ENCODE data around the gene NCAM1. TPM values are rescaled to one million over a fixed set of nuclear protein-coding genes. Genes with fewer than 3 reads are reported as not detected.

Gene NCAM1
- total and polyA plus RNA-seq, 2 donors from 2014 or later: 1.7 to 3.0 TPM

GRCh38 chr11:113242060-113242459 is 280.8 kb downstream of the NCAM1 start:
- H3K27me3 ChIP-seq (ENCODE audit: control insufficient read depth, insufficient read depth, low read length): no peaks in the 10 kb centered on the region
- DNase-seq (no peak), FAIRE-seq (no peak)
- H3K36me3 ChIP-seq (ENCODE audit: control insufficient read depth in 2 of 3, insufficient read depth in 3 of 3, low read length in 3 of 3): no peaks in the 10 kb centered on the region
- H3K4me3 ChIP-seq (ENCODE audit: low read length in 3 of 3): no peak overlapping the region
- no peaks in the 10 kb centered on the region for H3K4me1 ChIP-seq (ENCODE audit: control insufficient read depth in 2 of 3, insufficient read depth in 2 of 3, low read depth in 1 of 3, low read length in 3 of 3)
- H3K9ac ChIP-seq (ENCODE audit: low read length in 3 of 3): no peak overlapping the region
- H3K9me3 ChIP-seq (ENCODE audit: control insufficient read depth in 2 of 3, insufficient read depth in 1 of 3, low read length in 3 of 3): no peaks in the 10 kb centered on the region
- H3K27ac ChIP-seq (ENCODE audit: low read depth in 2 of 2, low read length in 2 of 2): no peak overlapping the region
- TF ChIP-seq, protein P1, sequence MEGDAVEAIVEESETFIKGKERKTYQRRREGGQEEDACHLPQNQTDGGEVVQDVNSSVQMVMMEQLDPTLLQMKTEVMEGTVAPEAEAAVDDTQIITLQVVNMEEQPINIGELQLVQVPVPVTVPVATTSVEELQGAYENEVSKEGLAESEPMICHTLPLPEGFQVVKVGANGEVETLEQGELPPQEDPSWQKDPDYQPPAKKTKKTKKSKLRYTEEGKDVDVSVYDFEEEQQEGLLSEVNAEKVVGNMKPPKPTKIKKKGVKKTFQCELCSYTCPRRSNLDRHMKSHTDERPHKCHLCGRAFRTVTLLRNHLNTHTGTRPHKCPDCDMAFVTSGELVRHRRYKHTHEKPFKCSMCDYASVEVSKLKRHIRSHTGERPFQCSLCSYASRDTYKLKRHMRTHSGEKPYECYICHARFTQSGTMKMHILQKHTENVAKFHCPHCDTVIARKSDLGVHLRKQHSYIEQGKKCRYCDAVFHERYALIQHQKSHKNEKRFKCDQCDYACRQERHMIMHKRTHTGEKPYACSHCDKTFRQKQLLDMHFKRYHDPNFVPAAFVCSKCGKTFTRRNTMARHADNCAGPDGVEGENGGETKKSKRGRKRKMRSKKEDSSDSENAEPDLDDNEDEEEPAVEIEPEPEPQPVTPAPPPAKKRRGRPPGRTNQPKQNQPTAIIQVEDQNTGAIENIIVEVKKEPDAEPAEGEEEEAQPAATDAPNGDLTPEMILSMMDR (IDR thresholded peaks at IDR 0.05; ENCODE audit: borderline replicate concordance, extremely low read depth, insufficient read depth): no peak
- intact Hi-C loops (cut with DNase I): no loop called here

DNA sequence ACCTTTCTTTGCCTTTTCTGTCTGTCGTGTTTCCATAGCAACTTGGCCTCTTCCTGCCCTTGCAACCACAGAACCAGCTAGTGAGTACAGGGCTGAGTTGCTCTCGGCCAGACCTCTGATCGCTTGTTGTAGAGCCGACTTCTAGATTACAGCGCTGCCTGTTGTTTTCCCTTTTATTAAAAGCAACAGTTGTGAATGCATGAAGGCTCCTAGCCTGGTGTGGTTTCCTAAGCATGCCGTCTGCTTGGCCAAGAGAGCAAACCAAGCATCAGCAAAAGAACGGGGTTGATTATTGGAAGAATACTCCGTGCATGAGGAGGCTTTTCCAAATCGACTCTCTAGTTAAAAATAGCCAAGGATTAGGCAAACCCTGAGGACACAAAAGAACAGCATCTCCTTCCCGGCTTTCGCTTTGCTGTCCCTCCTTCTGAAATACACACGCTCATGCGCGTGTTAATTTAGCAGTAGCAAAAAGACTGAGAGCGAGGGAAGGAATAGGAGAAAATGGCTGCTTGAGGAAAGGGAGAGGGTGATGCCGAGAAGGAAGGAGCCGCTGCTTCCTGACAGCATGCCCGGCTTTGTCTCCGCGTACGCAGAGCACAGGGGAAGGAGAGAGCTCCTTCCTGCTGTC is 281.7 kb downstream of the NCAM1 start:
- TF ChIP-seq, protein P1 (IDR thresholded peaks at IDR 0.05; ENCODE audit: borderline replicate concordance, extremely low read depth, insufficient read depth): no peak
- intact Hi-C loops (cut with DNase I): no loop called here
- DNase-seq (peak in 4 of 5 donors; percentile 38 to 72 (median 56)), FAIRE-seq (no peak)
- Histone ChIP-seq H3K27me3 (ENCODE audit: control insufficient read depth, insufficient read depth, low read length) (no peaks in the 10 kb centered on the region), H3K27ac (ENCODE audit: low read depth in 2 of 2, low read length in 2 of 2) (peak overlapping the region in 1 of 2 donors; percentile 26), H3K36me3 (ENCODE audit: control insufficient read depth in 2 of 3, insufficient read depth in 3 of 3, low read length in 3 of 3) (no peaks in the 10 kb centered on the region), H3K9me3 (ENCODE audit: control insufficient read depth in 2 of 3, insufficient read depth in 1 of 3, low read length in 3 of 3) (no peaks in the 10 kb centered on the region), H3K4me3 (ENCODE audit: low read length in 3 of 3) (peak overlapping the region; percentile 18 to 38 (median 21)), H3K9ac (ENCODE audit: low read length in 3 of 3) (no peak overlapping the region), H3K4me1 (ENCODE audit: control insufficient read depth in 2 of 3, insufficient read depth in 2 of 3, low read depth in 1 of 3, low read length in 3 of 3) (no peaks in the 10 kb centered on the region)

- intact Hi-C loops (cut with DNase I): no loop called here
- no peaks in the 10 kb centered on the region for H3K4me1 ChIP-seq (ENCODE audit: control insufficient read depth in 2 of 3, insufficient read depth in 2 of 3, low read depth in 1 of 3, low read length in 3 of 3)
- H3K36me3 ChIP-seq (ENCODE audit: control insufficient read depth in 2 of 3, insufficient read depth in 3 of 3, low read length in 3 of 3): no peaks in the 10 kb centered on the region
- no peaks in the 10 kb centered on the region for H3K9me3 ChIP-seq (ENCODE audit: control insufficient read depth in 2 of 3, insufficient read depth in 1 of 3, low read length in 3 of 3)
- H3K27me3 ChIP-seq (ENCODE audit: control insufficient read depth, insufficient read depth, low read length): no peaks in the 10 kb centered on the region
- no peak overlapping the region for H3K9ac ChIP-seq (ENCODE audit: low read length in 3 of 3)
- TF ChIP-seq, protein P1 (IDR thresholded peaks at IDR 0.05; ENCODE audit: borderline replicate concordance, extremely low read depth, insufficient read depth): no peak
- H3K27ac ChIP-seq (ENCODE audit: low read depth in 2 of 2, low read length in 2 of 2): no peak overlapping the region
- H3K4me3 ChIP-seq (ENCODE audit: low read length in 3 of 3): no peak overlapping the region
- DNase-seq (no peak), FAIRE-seq (no peak)
These were observed 282.5 kb downstream of the NCAM1 start for GRCh38 chr11:113243696-113244095.

DNA sequence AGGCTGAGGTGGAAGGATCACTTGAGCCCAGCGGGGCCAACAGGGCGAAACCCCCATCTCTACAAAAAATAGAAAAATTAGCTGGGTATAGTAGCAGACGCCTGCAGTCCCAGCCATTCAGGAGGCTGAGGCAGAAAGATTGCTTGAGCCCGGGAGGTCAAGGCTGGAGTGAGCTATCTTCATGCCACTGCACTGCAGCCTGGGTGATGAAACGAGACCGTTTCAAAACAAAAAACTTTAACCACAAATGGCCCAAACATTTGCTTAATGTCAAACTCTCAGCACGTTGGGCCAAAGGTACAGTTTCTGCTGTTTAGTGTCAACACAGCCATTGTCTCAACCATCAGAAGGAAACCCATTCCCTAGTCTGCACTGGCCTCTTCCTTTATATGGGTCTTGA is 284.0 kb downstream of the NCAM1 start:
- H3K9ac ChIP-seq (ENCODE audit: low read length in 3 of 3): no peak overlapping the region
- no peaks in the 10 kb centered on the region for H3K27me3 ChIP-seq (ENCODE audit: control insufficient read depth, insufficient read depth, low read length)
- H3K9me3 ChIP-seq (ENCODE audit: control insufficient read depth in 2 of 3, insufficient read depth in 1 of 3, low read length in 3 of 3): no peaks in the 10 kb centered on the region
- FAIRE-seq: no peak
- H3K4me1 ChIP-seq (ENCODE audit: control insufficient read depth in 2 of 3, insufficient read depth in 2 of 3, low read depth in 1 of 3, low read length in 3 of 3): no peaks in the 10 kb centered on the region
- no peak overlapping the region for H3K27ac ChIP-seq (ENCODE audit: low read depth in 2 of 2, low read length in 2 of 2)
- TF ChIP-seq, protein P1 (IDR thresholded peaks at IDR 0.05; ENCODE audit: borderline replicate concordance, extremely low read depth, insufficient read depth): no peak
- DNase-seq: no peak
- no peaks in the 10 kb centered on the region for H3K36me3 ChIP-seq (ENCODE audit: control insufficient read depth in 2 of 3, insufficient read depth in 3 of 3, low read length in 3 of 3)
- intact Hi-C loops (cut with DNase I): no loop called here
- H3K4me3 ChIP-seq (ENCODE audit: low read length in 3 of 3): no peak overlapping the region
